Measurements from ENCODE around the gene ZNF497.

Gene ZNF497

GRCh38 chr19:58409010-58409790, 46.6 kb upstream of the ZNF497 start (continued):
- TF ChIP-seq YY2 (tag by site-specific recombination; IDR thresholded peaks at IDR 0.05) (no peak), ZNF585B (tag by site-specific recombination; IDR thresholded peaks at IDR 0.05) (no peak), KLF10 (tag by site-specific recombination; IDR thresholded peaks at IDR 0.05) (no peak), ZNF513 (tag by site-specific recombination; IDR thresholded peaks at IDR 0.05) (no peak), ZNF37A (tag by site-specific recombination; IDR thresholded peaks at IDR 0.05) (no peak), ZNF837 (tag by site-specific recombination; IDR thresholded peaks at IDR 0.05) (no peak), ZNF433 (tag by site-specific recombination; IDR thresholded peaks at IDR 0.05; ENCODE audit: low read depth) (no peak), ZNF626 (tag by site-specific recombination; IDR thresholded peaks at IDR 0.05) (no peak), REPIN1 (tag by site-specific recombination; IDR thresholded peaks at IDR 0.05; ENCODE audit: low read depth) (no peak), ZNF112 (tag by site-specific recombination; IDR thresholded peaks at IDR 0.05) (no peak), SCRT1 (tag by site-specific recombination; IDR thresholded peaks at IDR 0.05; ENCODE audit: borderline replicate concordance) (no peak), ZBTB49 (tag by site-specific recombination; IDR thresholded peaks at IDR 0.05; ENCODE audit: low read depth) (no peak), ZNF518A (tag by site-specific recombination; conservative IDR thresholded peaks at IDR 0.05; ENCODE audit: low read depth) (no peak), PRDM1 (tag by site-specific recombination; IDR thresholded peaks at IDR 0.05) (no peak), ZBTB20 (tag by site-specific recombination; IDR thresholded peaks at IDR 0.05) (peak; percentile 77; the same call in 1 of the 2 replicates), OVOL3 (tag by site-specific recombination; IDR thresholded peaks at IDR 0.05) (no peak), KLF1 (tag by site-specific recombination; IDR thresholded peaks at IDR 0.05) (no peak), ZNF785 (tag by site-specific recombination; IDR thresholded peaks at IDR 0.05) (no peak), ZNF211 (tag by site-specific recombination; IDR thresholded peaks at IDR 0.05; ENCODE audit: low read depth) (no peak), ZBTB7A (tag by site-specific recombination; IDR thresholded peaks at IDR 0.05; ENCODE audit: low read depth) (0 out of 2 replicates have a peak, but pooled peaks have one; percentile 7), YY1 (tag by site-specific recombination; IDR thresholded peaks at IDR 0.05) (no peak), ZNF169 (tag by site-specific recombination; IDR thresholded peaks at IDR 0.05) (no peak), ZNF791 (tag by site-specific recombination; IDR thresholded peaks at IDR 0.05) (no peak), EGR2 (tag by site-specific recombination; IDR thresholded peaks at IDR 0.05; ENCODE audit: low read depth) (no peak), ZNF19 (tag by site-specific recombination; IDR thresholded peaks at IDR 0.05; ENCODE audit: low read depth) (0 out of 2 replicates have a peak, but pooled peaks have one; percentile 10), ZNF398 (tag by site-specific recombination; IDR thresholded peaks at IDR 0.05) (peak; percentile 64), ZNF514 (tag by site-specific recombination; IDR thresholded peaks at IDR 0.05) (no peak), MEIS1 (CRISPR knock-in tag; IDR thresholded peaks at IDR 0.05; ENCODE audit: borderline replicate concordance) (no peak), ZNF133 (tag by site-specific recombination; IDR thresholded peaks at IDR 0.05) (no peak), ZNF175 (tag by site-specific recombination; IDR thresholded peaks at IDR 0.05) (no peak), ZNF266 (tag by site-specific recombination; IDR thresholded peaks at IDR 0.05; ENCODE audit: low read depth) (no peak), ZNF624 (tag by site-specific recombination; IDR thresholded peaks at IDR 0.05) (no peak)
